ENCODE results near the gene ASTN2.

- TF ChIP-seq, protein P1, sequence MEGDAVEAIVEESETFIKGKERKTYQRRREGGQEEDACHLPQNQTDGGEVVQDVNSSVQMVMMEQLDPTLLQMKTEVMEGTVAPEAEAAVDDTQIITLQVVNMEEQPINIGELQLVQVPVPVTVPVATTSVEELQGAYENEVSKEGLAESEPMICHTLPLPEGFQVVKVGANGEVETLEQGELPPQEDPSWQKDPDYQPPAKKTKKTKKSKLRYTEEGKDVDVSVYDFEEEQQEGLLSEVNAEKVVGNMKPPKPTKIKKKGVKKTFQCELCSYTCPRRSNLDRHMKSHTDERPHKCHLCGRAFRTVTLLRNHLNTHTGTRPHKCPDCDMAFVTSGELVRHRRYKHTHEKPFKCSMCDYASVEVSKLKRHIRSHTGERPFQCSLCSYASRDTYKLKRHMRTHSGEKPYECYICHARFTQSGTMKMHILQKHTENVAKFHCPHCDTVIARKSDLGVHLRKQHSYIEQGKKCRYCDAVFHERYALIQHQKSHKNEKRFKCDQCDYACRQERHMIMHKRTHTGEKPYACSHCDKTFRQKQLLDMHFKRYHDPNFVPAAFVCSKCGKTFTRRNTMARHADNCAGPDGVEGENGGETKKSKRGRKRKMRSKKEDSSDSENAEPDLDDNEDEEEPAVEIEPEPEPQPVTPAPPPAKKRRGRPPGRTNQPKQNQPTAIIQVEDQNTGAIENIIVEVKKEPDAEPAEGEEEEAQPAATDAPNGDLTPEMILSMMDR (IDR thresholded peaks at IDR 0.05), result no peak
- no peak for TF ChIP-seq POLR2A (IDR thresholded peaks at IDR 0.05)
Observed at GRCh38 chr9:117416856-117417255, 2.0 kb upstream of the ASTN2 start.

Data from lower leg skin (tissue), 3 donors.